Peyer's patch (tissue), 4 donors: Measurements from ENCODE around the gene RRP9.

Experiments
- POLR2A ChIP-seq, 2 donors: fragments of 450-650 bp; IDR thresholded peaks; one replicate each; pipeline ENCODE4 v1.5.1; 2017; ENCODE audit warnings: antibody characterized with exemption in 2 of 2, mild to moderate bottlenecking in 2 of 2, moderate library complexity in 2 of 2
- TF ChIP-seq, protein P1 (sequence below), 6 experiments: fragments of 450-650 bp in 4 of 6; fragments of 200-600 bp in 2 of 6; sonication (generic) in 1 of 6; IDR thresholded peaks; one replicate each; pipeline ENCODE4 v1.5.1; 2017 to 2019; ENCODE audit warnings: antibody characterized with exemption in 6 of 6, mild to moderate bottlenecking in 3 of 6, moderate library complexity in 1 of 6

DNA sequence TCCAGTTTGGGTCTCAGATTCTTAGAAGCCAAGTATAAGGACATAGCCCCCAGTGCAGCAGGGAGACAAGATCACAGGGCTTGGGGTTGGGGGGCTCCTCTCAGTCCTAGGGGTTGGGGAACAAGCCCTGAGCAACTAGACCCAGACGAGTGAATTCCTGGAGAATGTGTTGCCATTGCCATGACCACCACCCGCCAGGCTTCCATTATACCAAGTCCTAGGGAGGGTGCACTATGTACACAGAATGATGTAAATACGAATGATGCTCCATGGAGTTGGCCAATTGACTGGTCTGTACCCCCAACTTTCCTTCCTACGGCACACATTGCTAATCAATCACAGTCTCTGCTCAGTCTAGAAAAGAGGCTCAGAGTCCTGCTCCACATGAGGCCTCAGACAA, 47.3 kb downstream of the RRP9 start:
- TF ChIP-seq, protein P1, sequence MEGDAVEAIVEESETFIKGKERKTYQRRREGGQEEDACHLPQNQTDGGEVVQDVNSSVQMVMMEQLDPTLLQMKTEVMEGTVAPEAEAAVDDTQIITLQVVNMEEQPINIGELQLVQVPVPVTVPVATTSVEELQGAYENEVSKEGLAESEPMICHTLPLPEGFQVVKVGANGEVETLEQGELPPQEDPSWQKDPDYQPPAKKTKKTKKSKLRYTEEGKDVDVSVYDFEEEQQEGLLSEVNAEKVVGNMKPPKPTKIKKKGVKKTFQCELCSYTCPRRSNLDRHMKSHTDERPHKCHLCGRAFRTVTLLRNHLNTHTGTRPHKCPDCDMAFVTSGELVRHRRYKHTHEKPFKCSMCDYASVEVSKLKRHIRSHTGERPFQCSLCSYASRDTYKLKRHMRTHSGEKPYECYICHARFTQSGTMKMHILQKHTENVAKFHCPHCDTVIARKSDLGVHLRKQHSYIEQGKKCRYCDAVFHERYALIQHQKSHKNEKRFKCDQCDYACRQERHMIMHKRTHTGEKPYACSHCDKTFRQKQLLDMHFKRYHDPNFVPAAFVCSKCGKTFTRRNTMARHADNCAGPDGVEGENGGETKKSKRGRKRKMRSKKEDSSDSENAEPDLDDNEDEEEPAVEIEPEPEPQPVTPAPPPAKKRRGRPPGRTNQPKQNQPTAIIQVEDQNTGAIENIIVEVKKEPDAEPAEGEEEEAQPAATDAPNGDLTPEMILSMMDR (IDR thresholded peaks at IDR 0.05), result no peak
- TF ChIP-seq POLR2A (IDR thresholded peaks at IDR 0.05), result no peak
